ENCODE results near the gene PTRH1. TPM values are rescaled to one million over a fixed set of nuclear protein-coding genes. Genes with fewer than 3 reads are reported as not detected.
A peak's percentile ranks its signal among the peaks of the same experiment; 100 is the strongest.

Gene PTRH1, protein sequence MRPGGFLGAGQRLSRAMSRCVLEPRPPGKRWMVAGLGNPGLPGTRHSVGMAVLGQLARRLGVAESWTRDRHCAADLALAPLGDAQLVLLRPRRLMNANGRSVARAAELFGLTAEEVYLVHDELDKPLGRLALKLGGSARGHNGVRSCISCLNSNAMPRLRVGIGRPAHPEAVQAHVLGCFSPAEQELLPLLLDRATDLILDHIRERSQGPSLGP
- total RNA-seq = 10 to 100 TPM; 20.8 to 48.8 (median 26.3) TPM
- 10 to 100 TPM in 2 of 3 donors, 1 to 10 TPM in 1; 3.4 to 32.8 (median 19.5) TPM for polyA plus RNA-seq
- long read RNA-seq, donor 1, transcript PTRH1-208 (5 exons, 814 nt) = major isoform, 26 of 85 reads
- long read RNA-seq, donor 1, partial matches to known transcripts = 54 of 85 reads
- long read RNA-seq, donor 1, other reads (novel, unspliced or antisense) = 0 of 85 reads
- long read RNA-seq, donor 2, transcript PTRH1-208 (5 exons, 814 nt) = major isoform, 23 of 61 reads
- long read RNA-seq, donor 2, partial matches to known transcripts = 37 of 61 reads
- long read RNA-seq, donor 2, other reads (novel, unspliced or antisense) = 0 of 61 reads
- long read RNA-seq, donor 3, transcript PTRH1-208 (5 exons, 814 nt) = major isoform, 16 of 24 reads
- long read RNA-seq, donor 3, partial matches to known transcripts = 6 of 24 reads
- long read RNA-seq, donor 3, other reads (novel, unspliced or antisense) = 0 of 24 reads
- long read RNA-seq, donor 4, transcript PTRH1-208 (5 exons, 814 nt) = major isoform, 18 of 25 reads
- long read RNA-seq, donor 4, partial matches to known transcripts = 5 of 25 reads
- long read RNA-seq, donor 4, other reads (novel, unspliced or antisense) = 0 of 25 reads
- long read RNA-seq, donor 5, transcript PTRH1-207 (5 exons, 645 nt) = minor isoform, 5 of 35 reads
- long read RNA-seq, donor 5, transcript PTRH1-208 (5 exons, 814 nt) = major isoform, 24 of 35 reads
- long read RNA-seq, donor 5, partial matches to known transcripts = 1 of 35 reads
- long read RNA-seq, donor 5, other reads (novel, unspliced or antisense) = 5 of 35 reads
- long read RNA-seq, donor 6, transcript PTRH1-208 (5 exons, 814 nt) = major isoform, 18 of 21 reads
- long read RNA-seq, donor 6, partial matches to known transcripts = 1 of 21 reads
- long read RNA-seq, donor 6, other reads (novel, unspliced or antisense) = 1 of 21 reads
- long read RNA-seq, donor 7, transcript PTRH1-208 (5 exons, 814 nt) = major isoform, 9 of 23 reads
- long read RNA-seq, donor 7, partial matches to known transcripts = 12 of 23 reads
- long read RNA-seq, donor 7, other reads (novel, unspliced or antisense) = 0 of 23 reads
- long read RNA-seq, donor 8, transcript PTRH1-208 (5 exons, 814 nt) = major isoform, 35 of 83 reads
- long read RNA-seq, donor 8, partial matches to known transcripts = 45 of 83 reads
- long read RNA-seq, donor 8, other reads (novel, unspliced or antisense) = 0 of 83 reads
- long read RNA-seq, donor 9, transcript PTRH1-208 (5 exons, 814 nt) = major isoform, 14 of 20 reads
- long read RNA-seq, donor 9, partial matches to known transcripts = 5 of 20 reads
- long read RNA-seq, donor 9, other reads (novel, unspliced or antisense) = 0 of 20 reads
- long read RNA-seq, donor 10, transcript PTRH1-208 (5 exons, 814 nt) = major isoform, 18 of 40 reads
- long read RNA-seq, donor 10, partial matches to known transcripts = 20 of 40 reads
- long read RNA-seq, donor 10, other reads (novel, unspliced or antisense) = 0 of 40 reads

DNA sequence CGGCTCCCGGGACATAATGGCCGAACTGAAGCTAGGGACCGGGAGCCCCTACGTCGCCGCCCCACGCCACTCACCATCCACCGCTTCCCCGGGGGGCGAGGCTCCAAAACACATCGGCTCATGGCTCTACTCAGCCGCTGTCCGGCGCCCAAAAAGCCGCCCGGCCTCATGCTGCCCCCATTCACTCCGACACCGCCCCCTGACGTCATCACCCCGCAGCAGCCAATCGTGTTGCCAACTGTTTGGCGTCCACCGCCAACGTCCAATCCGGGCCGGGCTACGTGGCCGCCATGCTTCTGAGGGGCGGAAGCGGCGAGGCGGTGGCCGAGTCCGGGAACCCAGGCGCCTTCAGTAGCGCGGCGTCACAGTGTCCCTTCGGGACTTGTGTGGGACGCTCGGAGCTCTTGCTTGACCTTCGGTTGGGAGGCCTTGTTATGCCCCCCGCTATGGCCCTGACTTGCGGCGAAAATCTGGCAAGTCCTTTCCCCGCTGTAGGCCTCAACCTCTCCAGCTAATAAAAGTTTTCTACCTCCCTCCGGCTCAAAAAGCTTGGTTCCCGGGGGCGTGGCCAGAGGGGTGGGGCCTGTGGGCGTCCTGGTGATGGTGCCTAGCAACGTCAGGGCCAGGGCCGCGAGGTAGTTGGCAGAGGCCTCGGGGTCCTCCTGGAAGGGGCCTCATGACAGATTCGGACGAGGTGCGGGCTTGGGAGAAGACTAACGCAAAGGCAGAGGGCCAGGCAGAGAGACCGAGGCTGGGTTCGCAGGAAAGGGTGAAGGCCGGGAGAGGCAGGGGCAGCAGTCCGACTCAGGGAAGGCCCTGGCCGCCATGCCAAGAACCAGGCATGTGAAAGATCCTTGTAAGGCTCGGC lies at the start of gene PTRH1, which contains the start of gene TTC16:
PTRH1 (minus strand) TSS at position 194 of the 868 bp plus-strand sequence; CDS start at position 170, 24 bp downstream.
TTC16 (plus strand) TSS at position 610 of the 868 bp plus-strand sequence; CDS start at position 677, 67 bp downstream.
- WGBS, 4 donors = 2 to 12% (median 5%) methylated on average over 7 to 65 of the region's 65 CpGs
- H3K36me3 ChIP-seq (replicated peaks in 1 of 2) = no peaks in the 10 kb centered on the region
- peak within 1 kb of the TSS; percentile 49 to 98 (median 76) for H3K4me3 ChIP-seq
- no peaks in the 10 kb centered on the region for H3K9me3 ChIP-seq (replicated peaks in 1 of 3)
- TF ChIP-seq POLR2A (IDR thresholded peaks at IDR 0.05) = peak in 1 of 2 donors; percentile 68
- TF ChIP-seq, protein P1, sequence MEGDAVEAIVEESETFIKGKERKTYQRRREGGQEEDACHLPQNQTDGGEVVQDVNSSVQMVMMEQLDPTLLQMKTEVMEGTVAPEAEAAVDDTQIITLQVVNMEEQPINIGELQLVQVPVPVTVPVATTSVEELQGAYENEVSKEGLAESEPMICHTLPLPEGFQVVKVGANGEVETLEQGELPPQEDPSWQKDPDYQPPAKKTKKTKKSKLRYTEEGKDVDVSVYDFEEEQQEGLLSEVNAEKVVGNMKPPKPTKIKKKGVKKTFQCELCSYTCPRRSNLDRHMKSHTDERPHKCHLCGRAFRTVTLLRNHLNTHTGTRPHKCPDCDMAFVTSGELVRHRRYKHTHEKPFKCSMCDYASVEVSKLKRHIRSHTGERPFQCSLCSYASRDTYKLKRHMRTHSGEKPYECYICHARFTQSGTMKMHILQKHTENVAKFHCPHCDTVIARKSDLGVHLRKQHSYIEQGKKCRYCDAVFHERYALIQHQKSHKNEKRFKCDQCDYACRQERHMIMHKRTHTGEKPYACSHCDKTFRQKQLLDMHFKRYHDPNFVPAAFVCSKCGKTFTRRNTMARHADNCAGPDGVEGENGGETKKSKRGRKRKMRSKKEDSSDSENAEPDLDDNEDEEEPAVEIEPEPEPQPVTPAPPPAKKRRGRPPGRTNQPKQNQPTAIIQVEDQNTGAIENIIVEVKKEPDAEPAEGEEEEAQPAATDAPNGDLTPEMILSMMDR (IDR thresholded peaks at IDR 0.05) = no peak
- H3K4me1 ChIP-seq (replicated peaks in 1 of 2) = peaks cover 14 to 22% of the 10 kb centered on the region in 2 donors
- no peaks in the 10 kb centered on the region for H3K27me3 ChIP-seq
- peak; percentile 97 to 98 (median 98) for DNase-seq
- intact Hi-C loops (cut with DNase I) = no loop called here
- H3K27ac ChIP-seq = peak within 1 kb of the TSS; percentile 36 to 85 (median 80)

DNA sequence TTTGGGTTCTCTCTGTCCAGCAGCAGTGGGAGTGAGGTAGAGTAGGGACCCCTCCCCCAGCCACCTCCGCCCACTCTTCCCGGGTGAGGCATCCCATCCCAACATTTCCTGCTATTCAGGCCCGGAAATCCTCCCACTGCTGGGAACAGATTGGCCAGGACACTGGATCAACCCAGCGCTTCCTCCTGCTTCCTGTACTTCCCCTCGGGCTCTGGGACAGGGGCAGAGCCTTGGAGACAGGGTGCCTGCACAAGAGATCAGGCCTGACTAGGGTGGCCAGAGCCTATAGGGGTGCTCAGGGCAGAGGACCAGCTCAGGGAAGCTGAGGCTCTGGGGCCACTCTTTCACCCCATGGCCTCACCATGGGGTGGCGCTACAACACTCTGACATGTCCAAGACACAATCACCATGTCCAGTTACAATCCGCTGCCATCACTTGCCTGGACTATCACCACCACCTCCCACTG lies 48.5 kb upstream of the PTRH1 start:
- intact Hi-C loops (cut with DNase I) = no loop called here
- TF ChIP-seq, protein P1 (IDR thresholded peaks at IDR 0.05) = peak in 5 of 6 experiments; percentile 20 to 57 (median 28)
- TF ChIP-seq POLR2A (IDR thresholded peaks at IDR 0.05) = no peak
- Histone ChIP-seq H3K9me3 (replicated peaks in 1 of 3) (no peaks in the 10 kb centered on the region), H3K4me3 (no peak overlapping the region), H3K27ac (peak overlapping the region in 1 of 5 donors; percentile 85), H3K4me1 (replicated peaks in 1 of 2) (peaks cover 0 to 17% of the 10 kb centered on the region in 2 donors), H3K36me3 (replicated peaks in 1 of 2) (no peaks in the 10 kb centered on the region), H3K27me3 (peaks cover 4% of the 10 kb centered on the region)
- peak; percentile 40 to 78 (median 60) for DNase-seq
- 42 to 57% (median 54%) methylated on average over 7 of the region's 7 CpGs; no CpG with 5 or more reads in 1 of the 4 donors for WGBS, 4 donors

GRCh38 chr9:127762111-127762676 lies 46.7 kb upstream of the PTRH1 start:
- intact Hi-C loops (cut with DNase I) = no loop called here
- no peak overlapping the region for H3K4me3 ChIP-seq
- no peaks in the 10 kb centered on the region for H3K36me3 ChIP-seq (replicated peaks in 1 of 2)
- H3K27me3 ChIP-seq = peaks cover 4% of the 10 kb centered on the region
- TF ChIP-seq, protein P1 (IDR thresholded peaks at IDR 0.05) = no peak
- peak in 1 of 2 donors; percentile 10 for TF ChIP-seq POLR2A (IDR thresholded peaks at IDR 0.05)
- H3K4me1 ChIP-seq (replicated peaks in 1 of 2) = peaks cover 0 to 13% of the 10 kb centered on the region in 2 donors
- WGBS, 4 donors = 39 to 53% (median 46%) methylated on average over 16 of the region's 16 CpGs
- peak; percentile 34 to 86 (median 64) for DNase-seq
- H3K9me3 ChIP-seq (replicated peaks in 1 of 3) = no peaks in the 10 kb centered on the region
- H3K27ac ChIP-seq = peak overlapping the region in 3 of 5 donors; percentile 10 to 85 (median 38)

Measured in adrenal gland (tissue), 19 donors.